ENCODE results near the gene HEPACAM. TPM values are rescaled to one million over a fixed set of nuclear protein-coding genes. Genes with fewer than 3 reads are reported as not detected.
A peak's percentile ranks its signal among the peaks of the same experiment; 100 is the strongest.

The HEPACAM gene
- total RNA-seq, 6 donors from 2014 or later, result 0.14 TPM; not detected in 5

DNA sequence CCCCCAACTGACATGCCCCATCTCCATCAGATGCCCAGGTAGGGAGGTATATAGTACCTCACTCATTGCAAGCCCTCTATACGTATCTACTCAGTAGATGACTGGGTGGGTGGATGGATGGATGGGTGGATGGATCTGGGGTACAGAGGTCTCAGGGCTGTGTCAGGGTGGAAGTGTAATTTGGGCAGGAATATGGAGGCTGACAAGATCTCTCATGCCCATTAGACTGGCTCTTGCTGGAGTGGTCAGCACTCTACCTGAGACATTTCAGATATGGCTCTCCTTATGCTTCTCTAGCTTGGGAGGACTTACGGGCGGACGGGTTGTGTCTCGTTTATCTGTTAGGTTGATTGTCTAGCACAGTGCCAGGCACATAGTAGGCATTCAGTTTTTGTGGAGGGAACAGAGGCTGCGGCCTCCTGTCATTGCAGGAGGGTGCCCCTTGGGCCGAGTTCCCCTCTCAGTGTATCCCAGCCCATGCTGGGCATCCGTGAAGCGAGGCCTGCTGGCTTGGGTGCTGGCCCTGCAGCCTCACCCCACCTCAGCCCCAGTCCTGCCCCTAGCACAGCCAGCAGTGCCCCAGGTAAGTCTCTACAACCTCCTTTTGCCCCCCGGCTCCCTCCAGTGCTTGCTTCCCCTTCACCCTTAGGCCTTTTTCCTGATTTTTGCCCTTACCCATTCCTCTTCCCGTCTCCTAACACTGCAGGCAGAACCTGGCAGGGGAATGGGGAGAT lies 56.9 kb downstream of the HEPACAM start:
- 91 to 92% methylated on average over 6 to 11 of the region's 11 CpGs for WGBS, 2 donors
- H3K27me3 ChIP-seq, result no peaks in the 10 kb centered on the region
- TF ChIP-seq POLR2A (IDR thresholded peaks at IDR 0.05) (no peak), EP300 (IDR thresholded peaks at IDR 0.05) (no peak), POLR2AphosphoS5 (IDR thresholded peaks at IDR 0.05) (no peak)
- H3K36me3 ChIP-seq, result no peaks in the 10 kb centered on the region
- no peak overlapping the region for H3K27ac ChIP-seq
- ATAC-seq (ENCODE audit: low FRiP score in 2 of 2) (no peak), DNase-seq (no peak)
- no peaks in the 10 kb centered on the region for H3K9me3 ChIP-seq
- H3K4me3 ChIP-seq, result no peak overlapping the region
- peaks cover 29 to 41% (median 40%) of the 10 kb centered on the region in 4 donors for H3K4me1 ChIP-seq

DNA sequence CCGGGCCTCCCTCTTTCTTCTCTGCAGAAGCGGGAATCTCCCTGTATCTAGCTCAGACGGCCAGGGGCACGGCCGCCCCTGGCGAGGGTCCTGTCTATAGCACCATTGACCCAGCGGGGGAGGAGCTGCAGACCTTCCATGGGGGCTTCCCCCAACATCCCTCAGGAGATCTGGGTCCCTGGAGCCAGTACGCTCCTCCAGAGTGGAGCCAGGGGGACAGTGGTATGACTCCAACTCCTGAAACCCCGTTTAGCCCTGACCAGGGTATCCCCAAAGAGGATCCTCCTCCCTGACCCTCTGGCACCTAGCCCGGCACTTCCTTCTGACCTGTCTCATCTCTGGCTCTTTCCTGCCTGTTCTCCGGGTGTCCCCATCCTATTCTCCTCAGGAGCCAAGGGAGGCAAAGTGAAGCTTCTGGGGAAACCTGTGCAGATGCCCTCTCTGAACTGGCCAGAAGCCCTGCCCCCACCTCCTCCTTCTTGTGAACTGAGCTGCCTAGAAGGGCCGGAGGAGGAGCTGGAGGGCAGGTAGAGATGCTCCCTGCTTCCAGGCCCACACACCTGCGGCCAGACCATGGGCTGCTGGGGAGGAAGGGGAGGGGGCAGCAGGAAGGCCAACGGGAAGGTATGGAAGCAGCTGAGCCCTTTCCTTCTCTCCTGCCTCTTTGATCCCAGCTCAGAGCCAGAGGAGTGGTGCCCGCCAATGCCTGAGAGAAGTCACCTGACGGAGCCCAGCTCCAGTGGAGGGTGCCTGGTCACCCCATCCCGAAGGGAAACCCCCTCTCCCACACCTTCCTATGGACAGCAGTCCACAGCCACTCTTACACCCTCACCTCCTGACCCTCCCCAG lies 57.7 kb downstream of the HEPACAM start:
- Histone ChIP-seq H3K9me3 (no peaks in the 10 kb centered on the region), H3K4me3 (peak overlapping the region in 1 of 4 donors; percentile 65), H3K27ac (peak overlapping the region in 3 of 4 donors; percentile 89 to 96 (median 89)), H3K4me1 (peaks cover 25 to 40% (median 39%) of the 10 kb centered on the region in 4 donors), H3K36me3 (no peaks in the 10 kb centered on the region), H3K27me3 (peaks cover 0 to 1% (median 0%) of the 10 kb centered on the region in 4 donors)
- ATAC-seq (ENCODE audit: low FRiP score in 2 of 2) (no peak), DNase-seq (no peak)
- 58 to 64% methylated on average over 15 to 17 of the region's 17 CpGs for WGBS, 2 donors
- TF ChIP-seq EP300 (IDR thresholded peaks at IDR 0.05) (no peak), POLR2A (IDR thresholded peaks at IDR 0.05) (no peak), POLR2AphosphoS5 (IDR thresholded peaks at IDR 0.05) (no peak)
- TF ChIP-seq, protein P1, sequence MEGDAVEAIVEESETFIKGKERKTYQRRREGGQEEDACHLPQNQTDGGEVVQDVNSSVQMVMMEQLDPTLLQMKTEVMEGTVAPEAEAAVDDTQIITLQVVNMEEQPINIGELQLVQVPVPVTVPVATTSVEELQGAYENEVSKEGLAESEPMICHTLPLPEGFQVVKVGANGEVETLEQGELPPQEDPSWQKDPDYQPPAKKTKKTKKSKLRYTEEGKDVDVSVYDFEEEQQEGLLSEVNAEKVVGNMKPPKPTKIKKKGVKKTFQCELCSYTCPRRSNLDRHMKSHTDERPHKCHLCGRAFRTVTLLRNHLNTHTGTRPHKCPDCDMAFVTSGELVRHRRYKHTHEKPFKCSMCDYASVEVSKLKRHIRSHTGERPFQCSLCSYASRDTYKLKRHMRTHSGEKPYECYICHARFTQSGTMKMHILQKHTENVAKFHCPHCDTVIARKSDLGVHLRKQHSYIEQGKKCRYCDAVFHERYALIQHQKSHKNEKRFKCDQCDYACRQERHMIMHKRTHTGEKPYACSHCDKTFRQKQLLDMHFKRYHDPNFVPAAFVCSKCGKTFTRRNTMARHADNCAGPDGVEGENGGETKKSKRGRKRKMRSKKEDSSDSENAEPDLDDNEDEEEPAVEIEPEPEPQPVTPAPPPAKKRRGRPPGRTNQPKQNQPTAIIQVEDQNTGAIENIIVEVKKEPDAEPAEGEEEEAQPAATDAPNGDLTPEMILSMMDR (IDR thresholded peaks at IDR 0.05), result no peak

- H3K4me1 ChIP-seq, result peaks cover 20 to 35% (median 33%) of the 10 kb centered on the region in 4 donors
- TF ChIP-seq POLR2A (IDR thresholded peaks at IDR 0.05) (no peak), POLR2AphosphoS5 (IDR thresholded peaks at IDR 0.05) (no peak), EP300 (IDR thresholded peaks at IDR 0.05) (no peak)
- TF ChIP-seq, protein P1 (IDR thresholded peaks at IDR 0.05), result no peak
- WGBS, 2 donors, result 28 to 32% methylated on average over 4 to 10 of the region's 10 CpGs
- H3K27ac ChIP-seq, result peak overlapping the region in 3 of 4 donors; percentile 89 to 96 (median 89)
- no peaks in the 10 kb centered on the region for H3K36me3 ChIP-seq
- H3K9me3 ChIP-seq, result no peaks in the 10 kb centered on the region
- H3K27me3 ChIP-seq, result peaks cover 0 to 4% (median 0%) of the 10 kb centered on the region in 4 donors
- DNase-seq (no peak), ATAC-seq (ENCODE audit: low FRiP score in 2 of 2) (no peak)
- peak overlapping the region in 3 of 4 donors; percentile 50 to 66 (median 65) for H3K4me3 ChIP-seq
Observed at GRCh38 chr11:124877631-124877909, 58.3 kb downstream of the HEPACAM start.

DNA sequence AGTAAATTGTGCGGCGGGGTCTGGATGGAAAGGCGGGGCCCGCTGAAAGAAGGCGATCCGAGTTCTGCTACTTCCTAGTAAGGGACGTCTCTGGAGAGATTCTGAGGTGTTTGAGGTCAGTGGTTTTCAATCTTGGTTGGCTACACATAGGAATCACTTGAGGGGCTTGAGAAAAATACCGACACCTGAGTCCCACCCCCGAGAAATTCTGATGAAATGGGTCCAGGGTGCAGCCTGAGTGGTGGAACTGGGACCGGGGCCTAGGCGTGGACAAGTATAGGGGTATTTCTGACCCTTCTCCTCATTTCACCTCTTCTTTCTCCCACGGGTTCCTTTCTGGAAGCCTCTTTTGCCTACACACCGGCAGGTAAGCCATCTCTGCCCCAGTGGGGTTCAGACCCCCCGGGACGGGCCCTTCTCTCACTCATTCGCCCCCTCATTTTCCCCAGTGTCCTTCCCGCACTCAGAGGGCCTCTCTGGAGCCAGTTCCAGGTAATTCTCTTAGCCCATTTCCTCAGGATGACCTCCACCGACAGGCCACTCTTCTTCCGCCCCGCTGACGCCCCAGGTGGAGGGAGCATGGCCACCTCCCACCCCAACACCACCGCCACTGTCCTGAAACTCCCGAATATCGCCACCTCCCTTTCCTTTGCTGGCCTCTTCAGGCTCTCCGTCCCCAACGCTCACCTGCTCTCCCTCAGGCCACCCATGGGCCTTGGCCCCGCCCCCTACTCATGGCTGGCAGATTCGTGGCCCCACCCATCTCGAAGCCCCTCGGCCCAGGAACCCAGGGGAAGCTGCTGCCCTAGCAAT lies 58.8 kb downstream of the HEPACAM start:
- H3K4me3 ChIP-seq, result peak overlapping the region; percentile 30 to 66 (median 58)
- H3K27ac ChIP-seq, result peak overlapping the region; percentile 86 to 96 (median 89)
- peaks cover 16 to 29% (median 29%) of the 10 kb centered on the region in 4 donors for H3K4me1 ChIP-seq
- DNase-seq, result no peak
- H3K27me3 ChIP-seq, result peaks cover 0 to 4% (median 0%) of the 10 kb centered on the region in 4 donors
- H3K9me3 ChIP-seq, result no peaks in the 10 kb centered on the region
- no peak for ATAC-seq (ENCODE audit: low FRiP score in 2 of 2)
- 19 to 20% methylated on average over 29 to 30 of the region's 30 CpGs for WGBS, 2 donors
- H3K36me3 ChIP-seq, result no peaks in the 10 kb centered on the region
- TF ChIP-seq, protein P1 (IDR thresholded peaks at IDR 0.05), result no peak
- TF ChIP-seq POLR2AphosphoS5 (IDR thresholded peaks at IDR 0.05) (no peak), POLR2A (IDR thresholded peaks at IDR 0.05) (no peak), EP300 (IDR thresholded peaks at IDR 0.05) (no peak)

Data from upper lobe of left lung (tissue), 6 donors.